HUES48 (cell line): ENCODE data around the gene TAL1.

Source experiments
- H3K27ac ChIP-seq: one replicate; pipeline ENCODE4 v1.7.0; 2013; ENCODE audit warnings: low read depth, low read length, inconsistent platforms
- H3K27me3 ChIP-seq: 2 replicates; pipeline ENCODE4 v1.6.1; 2013; ENCODE audit warnings: mild to moderate bottlenecking, low read length; ENCODE audit not compliant: control insufficient read depth, insufficient read depth
- H3K36me3 ChIP-seq: 2 replicates; pipeline ENCODE4 v1.6.1; 2013; ENCODE audit warnings: low read length; ENCODE audit not compliant: control insufficient read depth, insufficient read depth
- H3K4me1 ChIP-seq: 2 replicates; pipeline ENCODE4 v1.6.1; 2013; ENCODE audit warnings: mild to moderate bottlenecking, low read length; ENCODE audit not compliant: control insufficient read depth, insufficient read depth
- H3K4me3 ChIP-seq: 2 replicates; pipeline ENCODE4 v1.5.1; 2013; ENCODE audit warnings: mild to moderate bottlenecking, low read depth, low read length
- H3K9ac ChIP-seq: 2 replicates; pipeline ENCODE4 v1.6.1; 2013; ENCODE audit warnings: mild to moderate bottlenecking, low read depth, low read length, moderate library complexity
- H3K9me3 ChIP-seq: 2 replicates; pipeline ENCODE4 v1.6.1; 2013; ENCODE audit warnings: low read length; ENCODE audit not compliant: control insufficient read depth, insufficient read depth

The TAL1 gene

GRCh38 chr1:47222476-47222875, 9.5 kb downstream of the TAL1 start:
- H3K9ac ChIP-seq, result no peak overlapping the region
- no peak overlapping the region for H3K27ac ChIP-seq
- H3K36me3 ChIP-seq, result no peaks in the 10 kb centered on the region
- H3K4me3 ChIP-seq, result no peak overlapping the region
- H3K9me3 ChIP-seq, result no peaks in the 10 kb centered on the region
- H3K4me1 ChIP-seq, result peaks cover 12% of the 10 kb centered on the region
- peaks cover 98% of the 10 kb centered on the region for H3K27me3 ChIP-seq

- H3K36me3 ChIP-seq, result no peaks in the 10 kb centered on the region
- H3K9ac ChIP-seq, result no peak overlapping the region
- no peak overlapping the region for H3K27ac ChIP-seq
- H3K9me3 ChIP-seq, result no peaks in the 10 kb centered on the region
- peaks cover 74% of the 10 kb centered on the region for H3K27me3 ChIP-seq
- H3K4me1 ChIP-seq, result no peaks in the 10 kb centered on the region; the same call in 1 of the 2 replicates
- H3K4me3 ChIP-seq, result no peak overlapping the region
Observed at GRCh38 chr1:47219590-47220220, 12.3 kb downstream of the TAL1 start.

- H3K9me3 ChIP-seq, result no peaks in the 10 kb centered on the region
- no peak overlapping the region for H3K4me3 ChIP-seq
- no peaks in the 10 kb centered on the region; the same call in 1 of the 2 replicates for H3K4me1 ChIP-seq
- H3K9ac ChIP-seq, result no peak overlapping the region
- H3K27ac ChIP-seq, result no peak overlapping the region
- peaks cover 67% of the 10 kb centered on the region for H3K27me3 ChIP-seq
- H3K36me3 ChIP-seq, result no peaks in the 10 kb centered on the region
Observed at GRCh38 chr1:47219001-47219400, 13.0 kb downstream of the TAL1 start.

- Histone ChIP-seq H3K9me3 (no peaks in the 10 kb centered on the region), H3K9ac (no peak overlapping the region), H3K36me3 (no peaks in the 10 kb centered on the region), H3K27me3 (peaks cover 44% of the 10 kb centered on the region), H3K4me3 (no peak overlapping the region), H3K27ac (no peak overlapping the region), H3K4me1 (no peaks in the 10 kb centered on the region)
Observed at GRCh38 chr1:47216278-47217059, 15.6 kb downstream of the TAL1 start.

- no peak overlapping the region for H3K9ac ChIP-seq
- no peaks in the 10 kb centered on the region for H3K4me1 ChIP-seq
- H3K9me3 ChIP-seq, result no peaks in the 10 kb centered on the region
- H3K27me3 ChIP-seq, result peaks cover 36% of the 10 kb centered on the region
- H3K4me3 ChIP-seq, result no peak overlapping the region
- no peaks in the 10 kb centered on the region for H3K36me3 ChIP-seq
- H3K27ac ChIP-seq, result no peak overlapping the region
Observed at GRCh38 chr1:47215713-47216112, 16.3 kb downstream of the TAL1 start.

GRCh38 chr1:47214549-47214948, 17.5 kb downstream of the TAL1 start:
- H3K9me3 ChIP-seq, result no peaks in the 10 kb centered on the region
- no peak overlapping the region for H3K4me3 ChIP-seq
- H3K9ac ChIP-seq, result no peak overlapping the region
- H3K27ac ChIP-seq, result no peak overlapping the region
- H3K4me1 ChIP-seq, result no peaks in the 10 kb centered on the region
- H3K36me3 ChIP-seq, result no peaks in the 10 kb centered on the region
- H3K27me3 ChIP-seq, result peaks cover 34% of the 10 kb centered on the region

GRCh38 chr1:47213230-47213963, 18.6 kb downstream of the TAL1 start:
- no peak overlapping the region for H3K27ac ChIP-seq
- no peak overlapping the region for H3K9ac ChIP-seq
- no peaks in the 10 kb centered on the region for H3K36me3 ChIP-seq
- no peaks in the 10 kb centered on the region for H3K9me3 ChIP-seq
- H3K4me3 ChIP-seq, result no peak overlapping the region
- H3K27me3 ChIP-seq, result peaks cover 34% of the 10 kb centered on the region
- H3K4me1 ChIP-seq, result peaks cover 9% of the 10 kb centered on the region

GRCh38 chr1:47212636-47213229, 19.3 kb downstream of the TAL1 start:
- H3K4me1 ChIP-seq, result peaks cover 16% of the 10 kb centered on the region
- H3K36me3 ChIP-seq, result no peaks in the 10 kb centered on the region
- H3K9me3 ChIP-seq, result no peaks in the 10 kb centered on the region
- H3K4me3 ChIP-seq, result no peak overlapping the region
- no peak overlapping the region for H3K9ac ChIP-seq
- no peak overlapping the region for H3K27ac ChIP-seq
- peaks cover 34% of the 10 kb centered on the region for H3K27me3 ChIP-seq

GRCh38 chr1:47211796-47212269, 20.2 kb downstream of the TAL1 start:
- H3K4me3 ChIP-seq, result no peak overlapping the region
- H3K9me3 ChIP-seq, result no peaks in the 10 kb centered on the region
- peaks cover 17% of the 10 kb centered on the region for H3K4me1 ChIP-seq
- H3K36me3 ChIP-seq, result no peaks in the 10 kb centered on the region
- H3K9ac ChIP-seq, result no peak overlapping the region
- H3K27me3 ChIP-seq, result peaks cover 36% of the 10 kb centered on the region
- H3K27ac ChIP-seq, result no peak overlapping the region

- H3K9ac ChIP-seq, result no peak overlapping the region
- no peaks in the 10 kb centered on the region for H3K9me3 ChIP-seq
- H3K36me3 ChIP-seq, result no peaks in the 10 kb centered on the region
- peaks cover 36% of the 10 kb centered on the region for H3K27me3 ChIP-seq
- H3K4me3 ChIP-seq, result no peak overlapping the region
- H3K27ac ChIP-seq, result no peak overlapping the region
- H3K4me1 ChIP-seq, result peaks cover 17% of the 10 kb centered on the region
Observed at GRCh38 chr1:47210666-47211065, 21.4 kb downstream of the TAL1 start.
